Keratinocyte (primary cell): ENCODE measurements around the gene KCTD8. TPM values are rescaled to one million over a fixed set of nuclear protein-coding genes. Genes with fewer than 3 reads are reported as not detected.

ENCODE experiments used
- DNase-seq: peaks from one replicate; pipeline ENCODE4 v3.0.0-alpha.2; 2011; ENCODE audit warnings: low read depth, missing footprints, low spot score
- FAIRE-seq: peaks from 2 replicates; lab custom pipeline; 2011; peaks lifted over from hg19 to GRCh38; lab: Jason Lieb, UNC
- H2AFZ ChIP-seq: 2 replicates; pipeline ENCODE4 v1.6.0; 2012; ENCODE audit warnings: low read length, control low read depth, inconsistent platforms; ENCODE audit not compliant: control insufficient read depth
- H3K27ac ChIP-seq: 2 replicates; pipeline ENCODE4 v1.5.1; 2011; ENCODE audit warnings: low read length; ENCODE audit not compliant: control insufficient read depth, insufficient read depth
- H3K27me3 ChIP-seq: 3 replicates; pipeline ENCODE4 v1.6.0; 2011; ENCODE audit warnings: low read length; ENCODE audit not compliant: control insufficient read depth, insufficient read depth; ENCODE audit errors: extremely low read depth
- H3K36me3 ChIP-seq, 2 experiments: 2 replicates in 1 of 2; 3 replicates in 1 of 2; pipeline ENCODE4 v1.5.1; 2011; ENCODE audit warnings: low read length in 2 of 2, mild to moderate bottlenecking in 1 of 2; ENCODE audit not compliant: control insufficient read depth in 2 of 2, insufficient read depth in 2 of 2; ENCODE audit errors: extremely low read depth in 1 of 2
- H3K4me1 ChIP-seq: 3 replicates; pipeline ENCODE4 v1.5.1; 2011; ENCODE audit warnings: low read length; ENCODE audit not compliant: control insufficient read depth, insufficient read depth; ENCODE audit errors: extremely low read depth
- H3K4me2 ChIP-seq: 3 replicates; pipeline ENCODE4 v1.6.0; 2011; ENCODE audit warnings: low read depth, low read length; ENCODE audit not compliant: control insufficient read depth, insufficient read depth; ENCODE audit errors: extremely low read depth
- H3K4me3 ChIP-seq, 3 experiments: fragments of 200-600 bp in 1 of 3; sonication (generic) in 1 of 3; 2 replicates in 2 of 3; 3 replicates in 1 of 3; pipeline ENCODE4 v1.5.1; 2011 to 2016; ENCODE audit warnings: low read length in 3 of 3, mild to moderate bottlenecking in 3 of 3, control low read depth in 2 of 3, inconsistent platforms in 1 of 3, low read depth in 1 of 3, mixed read lengths in 1 of 3, mixed run types in 1 of 3, moderate library complexity in 1 of 3; ENCODE audit not compliant: control insufficient read depth in 2 of 3, insufficient read depth in 2 of 3; ENCODE audit errors: extremely low read depth in 1 of 3
- H3K79me2 ChIP-seq: 2 replicates; pipeline ENCODE4 v1.6.0; 2012; ENCODE audit warnings: low read length; ENCODE audit not compliant: control insufficient read depth, insufficient read depth
- H3K9ac ChIP-seq: 3 replicates; pipeline ENCODE4 v1.6.0; 2011; ENCODE audit warnings: low read length; ENCODE audit not compliant: control insufficient read depth, insufficient read depth; ENCODE audit errors: extremely low read depth
- H3K9me1 ChIP-seq: 3 replicates; pipeline ENCODE4 v1.6.0; 2011; ENCODE audit warnings: low read length; ENCODE audit not compliant: control insufficient read depth, insufficient read depth; ENCODE audit errors: extremely low read depth
- H3K9me3 ChIP-seq: 2 replicates; pipeline ENCODE4 v1.5.1; 2012; ENCODE audit warnings: low read depth, low read length; ENCODE audit not compliant: control insufficient read depth
- H4K20me1 ChIP-seq: 3 replicates; pipeline ENCODE4 v1.6.0; 2011; ENCODE audit warnings: low read length; ENCODE audit not compliant: control insufficient read depth, insufficient read depth; ENCODE audit errors: extremely low read depth
- EZH2 ChIP-seq: IDR thresholded peaks from one replicate; pipeline ENCODE4 v1.6.1; 2012; ENCODE audit warnings: inconsistent platforms, mild to moderate bottlenecking, low read length, moderate library complexity
- dilution Hi-C: fragments of 300-500 bp; cut with MboI; formaldehyde crosslinking; loops from one replicate; pipeline ENCODE4 v1.7.0; 2020; ENCODE audit warnings: low sequenced_read_pairs; ENCODE audit not compliant: extremely low pct_ligation_motif_present
- polyA plus RNA-seq, 5 experiments: library from polyadenylated mRNA; depleted of rRNA in 3 of 5; stranded (reverse) in 3 of 5; stranded (forward) in 1 of 5; unstranded in 1 of 5; fragments of >200 nt; gene quantifications; 1 replicate in 1 of 5; 2 replicates in 3 of 5; 3 replicates in 1 of 5; pipeline versions ENCODE4 v1.2.1 to v1.2.3, GENCODE V29; 2011 to 2012; ENCODE audit warnings: missing spikeins in 2 of 5, low read depth in 1 of 5, low replicate concordance in 1 of 5
- TF ChIP-seq, protein P1 (sequence below), 3 experiments: IDR thresholded peaks in 1 of 3; conservative IDR thresholded peaks in 1 of 3; optimal IDR thresholded peaks in 1 of 3; 2 replicates in 2 of 3; 3 replicates in 1 of 3; pipeline versions ENCODE3 to v1.5.1; 2011; ENCODE audit warnings: low read length in 3 of 3, mild to moderate bottlenecking in 3 of 3, moderate library complexity in 2 of 3, control low read depth in 1 of 3, inconsistent platforms in 1 of 3; ENCODE audit not compliant: insufficient read depth in 2 of 3; ENCODE audit errors: extremely low read depth in 1 of 3

The KCTD8 gene
- polyA plus RNA-seq, 1 donor (not counting 4 experiments of a cell fraction or from before 2014, with no cell fraction given): 0.97 TPM

DNA sequence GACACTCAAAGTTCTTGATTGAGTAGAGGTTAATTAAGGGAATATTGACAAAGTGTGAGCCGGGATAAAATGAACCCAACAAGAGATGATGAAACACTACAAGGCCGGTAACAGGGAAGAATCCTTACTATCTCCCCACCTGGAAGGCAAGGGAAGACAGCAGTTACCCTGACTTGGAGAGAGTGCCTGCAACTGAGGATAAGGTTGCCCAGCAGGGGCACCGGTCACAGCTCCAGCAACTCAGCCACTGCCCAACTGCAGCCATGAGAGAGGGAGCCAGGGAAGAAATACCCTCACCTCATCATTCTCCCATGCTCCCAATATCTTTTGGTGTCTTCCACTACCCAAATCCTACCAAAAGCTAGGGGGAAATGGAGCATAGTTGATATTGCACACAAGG lies 212.7 kb downstream of the KCTD8 start:
- dilution Hi-C loops: no loop called here
- no peak overlapping the region for H3K27ac ChIP-seq

DNA sequence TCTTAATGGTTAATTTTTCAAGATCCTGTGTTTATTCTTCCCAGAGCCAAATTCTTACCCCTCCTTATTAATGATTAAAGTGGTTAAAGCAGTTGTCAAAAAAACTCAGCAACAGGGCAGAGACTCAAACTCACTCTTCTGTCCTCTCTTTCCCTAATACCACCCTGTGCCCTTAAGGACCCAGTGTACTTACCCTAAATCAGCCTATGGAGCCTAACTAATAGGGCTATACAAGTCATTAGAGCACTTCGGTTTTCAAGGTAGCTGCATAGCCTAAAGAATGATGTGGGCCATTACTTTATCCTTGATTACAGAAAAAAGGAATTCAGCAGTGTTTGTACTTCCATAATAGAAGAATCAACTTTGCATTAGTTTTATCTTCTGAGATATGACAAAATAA lies 216.3 kb downstream of the KCTD8 start:
- Histone ChIP-seq H3K79me2 (no peaks in the 10 kb centered on the region), H3K9ac (no peak overlapping the region), H4K20me1 (no peaks in the 10 kb centered on the region), H3K4me1 (no peaks in the 10 kb centered on the region), H3K9me1 (no peaks in the 10 kb centered on the region), H2AFZ (no peak overlapping the region), H3K4me3 (no peak overlapping the region), H3K27ac (no peak overlapping the region), H3K4me2 (no peak overlapping the region), H3K36me3 (no peaks in the 10 kb centered on the region), H3K9me3 (no peaks in the 10 kb centered on the region), H3K27me3 (no peaks in the 10 kb centered on the region)
- dilution Hi-C loops: no loop called here
- TF ChIP-seq, protein P1, sequence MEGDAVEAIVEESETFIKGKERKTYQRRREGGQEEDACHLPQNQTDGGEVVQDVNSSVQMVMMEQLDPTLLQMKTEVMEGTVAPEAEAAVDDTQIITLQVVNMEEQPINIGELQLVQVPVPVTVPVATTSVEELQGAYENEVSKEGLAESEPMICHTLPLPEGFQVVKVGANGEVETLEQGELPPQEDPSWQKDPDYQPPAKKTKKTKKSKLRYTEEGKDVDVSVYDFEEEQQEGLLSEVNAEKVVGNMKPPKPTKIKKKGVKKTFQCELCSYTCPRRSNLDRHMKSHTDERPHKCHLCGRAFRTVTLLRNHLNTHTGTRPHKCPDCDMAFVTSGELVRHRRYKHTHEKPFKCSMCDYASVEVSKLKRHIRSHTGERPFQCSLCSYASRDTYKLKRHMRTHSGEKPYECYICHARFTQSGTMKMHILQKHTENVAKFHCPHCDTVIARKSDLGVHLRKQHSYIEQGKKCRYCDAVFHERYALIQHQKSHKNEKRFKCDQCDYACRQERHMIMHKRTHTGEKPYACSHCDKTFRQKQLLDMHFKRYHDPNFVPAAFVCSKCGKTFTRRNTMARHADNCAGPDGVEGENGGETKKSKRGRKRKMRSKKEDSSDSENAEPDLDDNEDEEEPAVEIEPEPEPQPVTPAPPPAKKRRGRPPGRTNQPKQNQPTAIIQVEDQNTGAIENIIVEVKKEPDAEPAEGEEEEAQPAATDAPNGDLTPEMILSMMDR (optimal IDR thresholded peaks at IDR 0.05 in 1 of 3, IDR thresholded peaks at IDR 0.05 in 1 of 3, conservative IDR thresholded peaks at IDR 0.05 in 1 of 3; ENCODE audit: extremely low read depth in 1 of 3, insufficient read depth in 2 of 3, low read length in 3 of 3): no peak
- TF ChIP-seq EZH2: no peak
- FAIRE-seq (no peak), DNase-seq (no peak)

More for the DNA sequence above, 212.7 kb downstream of the KCTD8 start:
- Histone ChIP-seq H3K4me2 (no peak overlapping the region), H3K4me1 (no peaks in the 10 kb centered on the region), H3K36me3 (no peaks in the 10 kb centered on the region), H3K27me3 (no peaks in the 10 kb centered on the region), H3K9me3 (no peaks in the 10 kb centered on the region), H3K9me1 (no peaks in the 10 kb centered on the region), H3K79me2 (no peaks in the 10 kb centered on the region), H3K9ac (no peak overlapping the region), H2AFZ (no peak overlapping the region), H4K20me1 (no peaks in the 10 kb centered on the region), H3K4me3 (no peak overlapping the region)
- no peak for TF ChIP-seq EZH2
- TF ChIP-seq, protein P1 (optimal IDR thresholded peaks at IDR 0.05 in 1 of 3, IDR thresholded peaks at IDR 0.05 in 1 of 3, conservative IDR thresholded peaks at IDR 0.05 in 1 of 3; ENCODE audit: extremely low read depth in 1 of 3, insufficient read depth in 2 of 3, low read length in 3 of 3): no peak
- DNase-seq (no peak), FAIRE-seq (no peak)
